GM19239 (cell line): Measurements from ENCODE around the gene MBLAC1.
A peak's percentile ranks its signal among the peaks of the same experiment; 100 is the strongest.

Source experiments
- DNase-seq: peaks from one replicate; pipeline ENCODE4 v3.0.0; 2011; ENCODE audit warnings: low spot score; ENCODE audit not compliant: insufficient read length
- FAIRE-seq: peaks from 2 replicates; lab custom pipeline; 2011; peaks lifted over from hg19 to GRCh38; lab: Jason Lieb, UNC

MBLAC1 gene

DNA sequence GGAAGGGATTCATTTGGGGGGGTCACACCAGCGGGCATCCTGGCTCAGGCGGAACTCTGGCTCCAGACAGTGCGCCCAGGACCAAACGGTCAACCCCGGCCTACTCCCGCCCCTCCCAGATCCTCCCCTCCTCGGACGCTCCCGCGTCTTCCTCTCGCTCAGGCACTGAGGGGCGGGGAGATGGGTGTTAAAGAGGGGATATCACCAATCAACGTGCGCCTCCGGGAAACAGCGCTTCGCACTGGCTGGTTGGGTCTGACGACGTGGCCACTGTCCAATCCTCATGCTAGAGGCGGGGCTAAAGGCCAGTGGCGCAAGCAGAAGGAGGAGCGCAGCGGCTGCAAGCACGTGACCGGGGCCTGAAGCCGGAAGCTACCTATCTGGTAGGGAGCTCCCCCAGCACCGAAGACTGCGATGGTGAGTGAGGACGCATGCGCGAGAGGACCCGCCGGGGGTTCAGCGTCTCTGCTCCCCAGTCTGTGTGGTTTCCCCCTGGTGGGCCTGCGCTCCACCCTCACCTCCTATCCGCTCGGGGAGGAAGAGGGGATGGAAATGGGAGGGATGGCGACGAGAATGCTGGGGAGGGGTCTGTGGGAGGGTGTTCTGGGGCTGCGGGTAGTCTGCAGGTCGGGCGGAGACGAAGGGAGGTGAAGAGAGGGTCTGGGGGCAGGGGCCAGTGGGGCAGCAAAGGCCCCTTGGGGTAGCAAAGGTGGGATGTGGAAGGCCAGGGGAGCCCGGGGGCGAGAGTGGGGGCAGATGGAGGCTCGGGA, 22.0 kb downstream of the MBLAC1 start, which contains the start of gene LAMTOR4:
TSS of gene LAMTOR4 (plus strand) at position 360 of the 770 bp plus-strand sequence. CDS start at position 415, 55 bp downstream.
- FAIRE-seq (peak; percentile 94), DNase-seq (peak; percentile 95)

DNA sequence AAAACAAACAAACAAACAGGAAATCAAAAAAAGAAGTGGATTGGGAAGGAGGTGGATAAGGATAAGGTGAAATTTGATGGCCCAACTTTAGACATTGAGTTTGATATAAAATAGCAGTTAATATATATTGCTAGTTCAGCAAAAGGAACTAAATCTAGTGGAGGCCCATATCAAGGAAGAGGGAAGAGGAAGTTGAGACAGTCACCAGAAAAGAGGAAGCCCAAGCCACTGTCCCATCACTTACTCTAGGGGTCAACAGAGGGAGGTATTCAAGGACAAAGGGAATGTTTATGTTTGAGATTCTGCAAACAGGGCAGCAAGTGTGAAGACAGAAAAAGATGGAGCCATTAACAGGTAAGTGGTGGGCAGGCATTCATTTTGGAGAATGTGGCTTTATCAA, 25.6 kb downstream of the MBLAC1 start:
- FAIRE-seq (no peak), DNase-seq (no peak)

DNA sequence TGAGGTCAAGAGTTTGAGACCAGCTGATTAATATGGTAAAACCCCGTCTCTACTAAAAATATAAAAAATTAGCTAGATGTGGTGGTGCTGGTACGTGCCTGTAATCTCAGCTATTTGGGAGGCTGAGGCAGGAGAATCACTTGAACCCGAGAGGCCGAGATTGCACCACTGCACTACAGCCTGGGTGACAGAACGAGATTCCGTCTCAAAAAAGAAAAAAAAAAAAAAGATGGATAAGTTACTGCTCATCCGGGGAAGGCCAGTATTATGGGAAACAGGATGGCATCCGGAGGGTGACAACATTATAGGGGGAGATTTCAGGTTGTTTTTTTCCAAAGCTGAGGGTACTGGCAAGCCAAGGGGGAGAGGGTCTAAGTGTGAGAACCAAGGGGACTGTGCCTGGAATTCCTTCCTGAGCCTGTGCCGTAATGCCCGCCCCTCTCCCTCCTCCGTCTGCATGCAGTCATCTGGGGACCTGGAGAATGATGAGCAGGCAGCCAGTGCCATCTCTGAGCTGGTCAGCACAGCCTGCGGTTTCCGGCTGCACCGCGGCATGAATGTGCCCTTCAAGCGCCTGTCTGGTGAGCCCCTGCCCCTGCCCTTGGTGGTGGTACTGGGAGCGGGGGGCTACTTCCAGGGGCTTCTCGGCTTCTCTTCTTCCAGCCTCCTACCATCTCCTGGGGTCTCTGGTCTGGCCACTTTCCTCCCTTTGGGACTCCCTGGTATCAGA, 26.3 kb downstream of the MBLAC1 start:
- DNase-seq: no peak
- no peak for FAIRE-seq

DNA sequence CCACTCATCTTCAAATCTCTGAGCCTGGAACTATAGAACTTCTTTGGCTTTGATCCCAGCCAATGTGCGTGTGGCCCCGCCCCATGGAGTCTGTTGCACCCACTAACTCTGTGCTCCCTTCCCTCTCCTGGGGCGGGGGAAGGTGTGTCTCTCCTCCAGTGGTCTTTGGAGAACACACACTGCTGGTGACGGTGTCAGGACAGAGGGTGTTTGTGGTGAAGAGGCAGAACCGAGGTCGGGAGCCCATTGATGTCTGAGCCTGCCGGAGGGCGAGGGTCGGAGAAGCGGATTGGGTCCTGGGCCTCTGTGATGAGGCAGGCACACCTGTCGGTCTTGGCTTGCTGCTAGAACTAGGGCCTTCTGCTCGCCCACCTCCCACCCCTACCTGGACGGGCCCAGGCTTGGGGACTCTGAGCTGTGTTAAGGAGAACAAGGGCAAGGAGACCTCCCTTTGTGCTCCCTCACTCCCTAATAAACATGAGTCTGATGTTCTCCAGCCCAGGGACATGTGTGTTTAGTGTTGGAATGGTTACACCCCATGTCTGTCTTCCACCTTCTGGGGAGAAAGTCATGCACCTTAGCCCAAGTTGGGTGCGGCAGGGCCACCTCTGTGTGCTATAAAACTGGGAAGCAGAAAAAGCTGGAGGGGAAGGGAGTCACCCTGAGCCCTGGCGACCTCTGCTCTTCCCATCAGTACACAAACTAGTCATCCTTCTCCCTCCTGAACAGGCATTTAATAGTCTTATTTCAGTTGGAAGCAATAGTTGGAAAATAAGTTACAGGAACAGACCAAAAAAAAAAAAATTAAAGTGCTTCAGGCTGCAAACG, 27.2 kb downstream of the MBLAC1 start:
- DNase-seq (no peak), FAIRE-seq (no peak)

GRCh38 chr7:100154651-100155491, 28.1 kb downstream of the MBLAC1 start:
- FAIRE-seq: no peak

DNA sequence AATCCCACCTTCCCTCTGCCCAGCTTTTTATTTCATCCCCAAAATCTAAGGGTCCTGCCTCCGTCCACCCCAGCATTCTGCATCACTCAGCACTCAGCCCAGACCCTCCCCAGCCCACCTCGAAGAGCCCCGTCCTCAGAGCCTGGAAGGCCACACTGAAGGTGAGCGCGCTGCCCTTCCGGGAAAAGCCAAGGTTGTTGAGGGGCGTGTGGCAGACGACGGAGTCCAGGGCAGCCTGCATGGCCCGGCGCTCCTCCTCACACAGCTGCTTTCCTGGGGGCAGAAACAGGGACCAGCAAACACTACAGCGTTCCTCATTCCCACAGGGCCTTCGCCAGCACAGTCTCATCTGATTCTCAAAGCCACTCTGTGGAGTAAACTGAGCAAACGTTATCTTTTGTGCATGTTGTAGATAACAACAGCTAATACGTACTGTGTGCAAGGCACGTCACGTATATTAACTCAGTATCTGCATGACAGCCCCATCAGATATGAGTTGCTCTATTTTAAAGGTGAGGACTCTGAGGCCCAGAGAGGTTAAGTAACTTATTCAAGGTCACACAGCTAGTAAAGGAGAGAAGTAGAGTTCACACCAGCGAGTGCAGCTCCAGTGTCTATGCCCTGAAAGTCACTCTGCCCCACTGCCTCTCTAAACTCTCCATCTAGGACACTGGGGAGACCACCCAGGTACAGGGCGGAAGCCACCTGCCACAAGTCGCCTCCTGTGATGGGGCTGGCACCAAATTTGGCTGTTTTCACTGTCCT, 29.0 kb downstream of the MBLAC1 start:
- FAIRE-seq (no peak), DNase-seq (no peak)

More at GRCh38 chr7:100154651-100155491, 28.1 kb downstream of the MBLAC1 start:
- DNase-seq: no peak

GRCh38 chr7:100156331-100157068, 29.7 kb downstream of the MBLAC1 start:
- FAIRE-seq (no peak), DNase-seq (no peak)

GRCh38 chr7:100157069-100157333, 30.2 kb downstream of the MBLAC1 start:
- FAIRE-seq: no peak
- DNase-seq: no peak

- FAIRE-seq (no peak), DNase-seq (no peak)
Measured at GRCh38 chr7:100157334-100158228, 30.8 kb downstream of the MBLAC1 start.

GRCh38 chr7:100158229-100159098, 31.7 kb downstream of the MBLAC1 start, which contains the start of gene TRAPPC14:
Gene TRAPPC14 (minus strand): TSS chr7:100158723. CDS start chr7:100158499, 224 bp downstream.
- DNase-seq: peak; percentile 93
- FAIRE-seq: peak; percentile 21

DNA sequence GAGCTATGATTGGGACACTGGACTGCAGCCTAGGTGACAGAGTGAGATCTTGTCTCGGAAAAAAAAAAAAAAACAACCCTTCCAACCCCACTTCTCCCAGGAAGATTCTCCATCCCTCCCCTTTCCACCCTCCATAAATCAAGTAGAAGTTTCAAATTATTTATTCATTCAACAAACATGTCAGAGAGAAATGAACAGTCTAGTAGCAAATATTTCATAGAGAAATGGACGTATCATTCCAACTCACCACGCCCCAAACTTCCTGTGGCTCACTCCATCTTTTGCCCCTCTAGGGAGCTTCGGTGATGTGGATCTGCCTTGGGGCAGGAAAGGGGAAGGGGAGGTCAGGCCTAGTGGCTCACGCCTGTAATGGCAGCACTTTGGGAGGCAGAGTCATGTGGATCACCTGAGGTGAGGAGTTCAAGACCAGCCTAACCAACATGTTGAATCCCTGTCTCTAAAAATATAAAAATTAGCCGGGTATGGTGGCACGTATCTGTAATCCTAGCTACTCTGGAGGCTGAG, 32.4 kb downstream of the MBLAC1 start:
- FAIRE-seq (no peak), DNase-seq (no peak)

- DNase-seq (no peak), FAIRE-seq (no peak)
Measured at GRCh38 chr7:100160067-100160466, 33.3 kb downstream of the MBLAC1 start.

DNA sequence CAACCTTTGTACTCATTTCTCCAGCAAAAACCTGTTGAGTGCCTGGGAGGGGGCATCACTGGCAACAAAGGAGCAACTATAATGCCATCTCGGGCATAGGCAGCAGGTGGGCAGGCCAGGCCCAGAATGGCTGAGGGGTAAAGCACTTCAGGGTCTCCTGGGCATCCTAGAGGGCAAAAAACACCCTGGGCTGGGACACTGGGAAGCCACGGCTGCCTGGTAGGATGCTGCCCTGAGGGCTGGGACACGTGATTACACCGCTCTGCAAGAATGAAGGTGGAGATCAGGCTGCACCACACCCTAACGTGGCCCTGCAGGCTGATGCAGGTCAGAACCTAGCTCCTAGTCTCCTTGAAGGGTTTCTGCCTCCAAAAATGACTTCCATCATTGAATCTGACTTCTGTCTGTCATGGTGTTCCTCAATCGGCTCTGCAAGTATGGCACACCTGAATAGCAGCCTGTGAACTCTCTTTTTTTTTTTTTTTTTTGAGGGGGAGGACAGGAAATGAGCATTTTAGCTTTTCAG, 36.3 kb downstream of the MBLAC1 start:
- FAIRE-seq (no peak), DNase-seq (no peak)

- no peak for DNase-seq
- FAIRE-seq: no peak
Measured at GRCh38 chr7:100163871-100164270, 37.1 kb downstream of the MBLAC1 start.

DNA sequence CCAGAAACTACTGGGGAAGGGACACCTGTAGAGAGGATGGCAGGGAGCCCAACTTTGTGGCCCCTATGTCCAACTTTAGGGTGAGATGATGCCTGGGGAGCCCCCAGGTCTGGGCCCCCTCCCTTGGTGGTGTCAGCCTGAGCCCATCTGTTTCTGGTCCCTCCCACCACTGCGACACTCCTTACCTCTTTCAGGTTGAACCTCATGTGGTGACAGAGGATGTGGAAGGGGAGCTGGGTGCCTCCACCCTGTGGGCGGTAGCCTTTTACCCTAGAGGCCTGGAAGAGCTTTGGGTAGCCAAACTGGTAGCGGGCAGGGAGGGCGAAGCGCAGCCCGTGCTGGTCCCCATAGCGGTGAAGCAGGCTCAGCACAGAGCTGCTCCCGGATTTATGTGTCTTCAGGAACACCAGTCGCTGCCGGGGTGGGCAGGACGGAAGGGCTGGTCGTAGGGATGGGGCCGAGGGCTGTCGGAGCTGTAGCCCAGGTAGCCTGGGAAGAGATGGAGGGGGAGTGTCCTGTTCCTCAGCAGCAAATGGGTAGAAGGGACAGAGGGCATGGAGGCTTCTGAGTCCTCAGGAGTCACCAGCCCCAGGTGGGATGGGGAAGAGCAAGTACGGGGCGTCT, 39.7 kb downstream of the MBLAC1 start:
- FAIRE-seq (no peak), DNase-seq (no peak)
